WTC11 (cell line): ENCODE data around the gene GRPEL1. TPM values are rescaled to one million over a fixed set of nuclear protein-coding genes. Genes with fewer than 3 reads are reported as not detected.

Experiments used
- ATAC-seq: fragments of 200-7000 bp; cut with Tn5 transposase; 2 replicates; pipeline ENCODE4 v1.10.0; 2021; ENCODE audit warnings: mild to moderate bottlenecking, moderate library complexity
- CTCF ChIA-PET: fragments of 300-600 bp; sonication (Branson Sonifier 250); formaldehyde crosslinking; loops from one replicate; lab custom pipeline; 2021; ENCODE audit warnings: antibody characterized with exemption; lab: Charles Lee
- POLR2A ChIA-PET: fragments of 350-600 bp; sonication (Branson Sonifier 250); formaldehyde crosslinking; loops from one replicate; lab custom pipeline; 2021; ENCODE audit warnings: antibody characterized with exemption; lab: Charles Lee
- DNase-seq: peaks from one replicate; pipeline ENCODE4 v3.0.0; 2021; ENCODE audit warnings: low spot score
- H3K27ac Mint-ChIP-seq: 2 replicates; pipeline ENCODE4 v1.8.0; 2021; ENCODE audit warnings: mixed read lengths
- H3K27me3 Mint-ChIP-seq: 2 replicates; pipeline ENCODE4 v1.8.0; 2021; ENCODE audit warnings: low read depth, mild to moderate bottlenecking, moderate library complexity, mixed read lengths
- H3K36me3 Mint-ChIP-seq: 2 replicates; pipeline ENCODE4 v1.8.0; 2021; ENCODE audit warnings: mixed read lengths
- H3K4me1 Mint-ChIP-seq: 2 replicates; pipeline ENCODE4 v1.8.0; 2022; ENCODE audit warnings: mixed read lengths
- H3K4me3 Mint-ChIP-seq: 2 replicates; pipeline ENCODE4 v1.8.0; 2021; ENCODE audit warnings: mild to moderate bottlenecking, moderate library complexity, mixed read lengths
- H3K9me3 Mint-ChIP-seq: 2 replicates; pipeline ENCODE4 v1.8.0; 2021; ENCODE audit warnings: mixed read lengths
- ELF4 ChIP-seq: sonication (generic); formaldehyde crosslinking; IDR thresholded peaks from 2 replicates; pipeline ENCODE4 v1.8.1; 2022; ENCODE audit warnings: low read depth, mild to moderate bottlenecking, moderate library complexity, missing genetic modification reagents
- ETV6 ChIP-seq: sonication (generic); formaldehyde crosslinking; IDR thresholded peaks from 2 replicates; pipeline ENCODE4 v1.8.1; 2022; ENCODE audit warnings: mild to moderate bottlenecking, missing genetic modification reagents
- FOXK1 ChIP-seq: sonication (generic); formaldehyde crosslinking; IDR thresholded peaks from 2 replicates; pipeline ENCODE4 v1.8.0; 2022; ENCODE audit warnings: mild to moderate bottlenecking, moderate library complexity, missing genetic modification reagents
- JAZF1 ChIP-seq: fragments of 250-450 bp; sonication (Bioruptor Pico); IDR thresholded peaks from 2 replicates; pipeline ENCODE4 v1.9.0; 2021; ENCODE audit warnings: moderate library complexity, mild to moderate bottlenecking, inconsistent platforms
- JUN ChIP-seq: sonication (generic); formaldehyde crosslinking; IDR thresholded peaks from 2 replicates; pipeline ENCODE4 v1.8.0; 2023; ENCODE audit warnings: mild to moderate bottlenecking, missing genetic modification reagents
- MYBL2 ChIP-seq: sonication (generic); formaldehyde crosslinking; IDR thresholded peaks from 2 replicates; pipeline ENCODE4 v1.8.1; 2023; ENCODE audit warnings: mild to moderate bottlenecking, moderate library complexity, missing genetic modification reagents
- NFE2L1 ChIP-seq: sonication (generic); formaldehyde crosslinking; IDR thresholded peaks from 2 replicates; pipeline ENCODE4 v1.8.1; 2023; ENCODE audit warnings: missing genetic modification reagents
- ZNF232 ChIP-seq: sonication (generic); formaldehyde crosslinking; IDR thresholded peaks from 2 replicates; pipeline ENCODE4 v1.8.0; 2022; ENCODE audit warnings: mild to moderate bottlenecking, missing genetic modification reagents
- ZNF423 ChIP-seq: fragments of 250-450 bp; sonication (Bioruptor Pico); IDR thresholded peaks from 2 replicates; pipeline ENCODE4 v2.1.2; 2022; ENCODE audit warnings: mild to moderate bottlenecking, moderate library complexity
- total RNA-seq: library from RNA; stranded (reverse); gene quantifications from 3 replicates; pipeline ENCODE4 v1.2.3, GENCODE V29; 2021
- TF ChIP-seq, protein P1 (sequence below): sonication (generic); formaldehyde crosslinking; IDR thresholded peaks from 2 replicates; pipeline ENCODE4 v1.8.0; 2023; ENCODE audit warnings: mild to moderate bottlenecking, missing genetic modification reagents
- TF ChIP-seq, protein P2 (sequence below): sonication (generic); formaldehyde crosslinking; IDR thresholded peaks from 2 replicates; pipeline ENCODE4 v1.8.1; 2022; ENCODE audit warnings: mild to moderate bottlenecking, moderate library complexity, missing genetic modification reagents

GRPEL1 gene
- total RNA-seq, 1 experiment from 2014 or later, result 50.0 TPM

DNA sequence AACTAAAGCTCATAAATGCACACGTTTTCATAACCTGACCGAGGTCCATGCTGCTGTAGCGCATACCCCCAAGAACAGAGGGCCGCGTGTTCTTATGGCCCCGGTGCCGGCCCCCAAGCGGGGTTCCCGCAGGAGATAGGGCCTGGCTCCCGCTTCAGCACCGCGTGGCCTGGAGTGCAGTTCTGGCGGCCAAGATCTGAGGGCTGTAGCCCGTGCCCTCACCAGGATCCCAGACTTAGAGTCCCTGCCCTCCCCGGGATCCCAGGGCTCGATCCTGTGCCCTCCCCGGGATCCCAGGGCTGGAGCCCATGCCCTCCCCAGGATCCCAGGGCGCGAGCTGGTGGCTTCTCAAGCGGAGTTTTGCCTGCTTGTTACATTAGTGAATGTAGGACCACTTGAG is 1.0 kb upstream of the GRPEL1 start:
- POLR2A ChIA-PET, result interaction anchor here (1.5 to 2.5 kb wide), 5 partner anchors 8 to 159 kb away, joined by 3 to 16 read pairs (median 6); partner anchors contain the start of genes TADA2B and TBC1D14
- peak; percentile 4 for ATAC-seq
- CTCF ChIA-PET, result interaction anchor here (0.6 to 7.7 kb wide), 13 partner anchors 13 to 195 kb away, joined by 3 to 118 read pairs (median 5); partner anchors contain the start of genes TADA2B and TBC1D14
- Mint-ChIP-seq H3K9me3 (no peaks in the 10 kb centered on the region), H3K27me3 (peaks cover 33% of the 10 kb centered on the region), H3K4me1 (peaks cover 29% of the 10 kb centered on the region), H3K27ac (no peak overlapping the region), H3K4me3 (peak overlapping the region; percentile 93), H3K36me3 (peaks cover 13% of the 10 kb centered on the region)
- TF ChIP-seq, protein P1, sequence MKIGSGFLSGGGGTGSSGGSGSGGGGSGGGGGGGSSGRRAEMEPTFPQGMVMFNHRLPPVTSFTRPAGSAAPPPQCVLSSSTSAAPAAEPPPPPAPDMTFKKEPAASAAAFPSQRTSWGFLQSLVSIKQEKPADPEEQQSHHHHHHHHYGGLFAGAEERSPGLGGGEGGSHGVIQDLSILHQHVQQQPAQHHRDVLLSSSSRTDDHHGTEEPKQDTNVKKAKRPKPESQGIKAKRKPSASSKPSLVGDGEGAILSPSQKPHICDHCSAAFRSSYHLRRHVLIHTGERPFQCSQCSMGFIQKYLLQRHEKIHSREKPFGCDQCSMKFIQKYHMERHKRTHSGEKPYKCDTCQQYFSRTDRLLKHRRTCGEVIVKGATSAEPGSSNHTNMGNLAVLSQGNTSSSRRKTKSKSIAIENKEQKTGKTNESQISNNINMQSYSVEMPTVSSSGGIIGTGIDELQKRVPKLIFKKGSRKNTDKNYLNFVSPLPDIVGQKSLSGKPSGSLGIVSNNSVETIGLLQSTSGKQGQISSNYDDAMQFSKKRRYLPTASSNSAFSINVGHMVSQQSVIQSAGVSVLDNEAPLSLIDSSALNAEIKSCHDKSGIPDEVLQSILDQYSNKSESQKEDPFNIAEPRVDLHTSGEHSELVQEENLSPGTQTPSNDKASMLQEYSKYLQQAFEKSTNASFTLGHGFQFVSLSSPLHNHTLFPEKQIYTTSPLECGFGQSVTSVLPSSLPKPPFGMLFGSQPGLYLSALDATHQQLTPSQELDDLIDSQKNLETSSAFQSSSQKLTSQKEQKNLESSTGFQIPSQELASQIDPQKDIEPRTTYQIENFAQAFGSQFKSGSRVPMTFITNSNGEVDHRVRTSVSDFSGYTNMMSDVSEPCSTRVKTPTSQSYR, result no peak
- TF ChIP-seq JAZF1 (CRISPR knock-in tag) (no peak), ZNF423 (CRISPR knock-in tag) (peak; percentile 31; the same call in 1 of the 2 replicates), ELF4 (CRISPR knock-in tag) (no peak), JUN (CRISPR knock-in tag) (no peak)
- DNase-seq, result peak; percentile 58

DNA sequence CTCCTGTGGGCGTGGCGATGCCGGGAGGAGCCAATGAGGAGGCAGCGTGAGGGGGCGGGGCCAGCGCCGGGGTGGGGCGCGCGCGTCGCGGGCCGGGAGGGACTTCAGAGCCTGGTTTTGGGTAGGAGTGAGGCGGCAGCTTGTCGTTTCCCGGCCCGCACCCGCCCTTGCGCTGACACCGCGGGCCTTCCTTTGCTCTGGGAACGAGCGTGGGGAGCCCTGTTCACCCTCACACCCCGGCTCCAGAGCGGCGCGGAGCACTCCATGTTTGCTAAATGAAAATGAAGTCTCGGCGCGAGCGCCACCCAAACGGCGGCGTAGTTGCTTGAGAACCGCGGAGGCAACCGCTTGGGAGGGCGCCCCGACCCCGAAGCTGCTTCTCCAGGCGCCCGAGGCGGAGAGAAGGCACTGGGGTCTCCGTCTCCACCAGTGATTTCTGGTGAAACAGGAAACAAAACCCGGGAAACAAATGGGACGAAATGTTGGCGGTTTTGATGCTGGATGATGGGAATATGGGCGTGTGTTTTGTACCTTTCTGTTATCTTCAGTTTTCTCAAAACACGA is 497 bp upstream of the GRPEL1 start:
- no peak for DNase-seq
- peak overlapping the region; percentile 93 for H3K4me3 Mint-ChIP-seq

DNA sequence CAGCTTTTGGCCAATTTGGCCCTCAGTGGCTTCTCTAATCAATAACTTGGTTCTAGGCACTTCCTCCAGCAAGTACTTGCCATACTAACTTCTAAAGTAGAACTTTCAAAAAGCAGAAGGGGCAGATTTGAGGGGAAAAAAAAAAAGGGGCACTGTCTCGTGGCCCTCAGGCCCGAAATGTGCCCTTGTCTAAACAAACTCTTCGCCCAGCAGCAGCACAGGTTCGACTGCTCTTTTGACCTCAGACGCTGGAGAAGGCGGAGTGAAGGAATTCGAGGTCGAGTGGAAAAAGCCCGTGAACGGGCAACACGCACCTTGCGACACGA is 775 bp downstream of the GRPEL1 start:
- peak overlapping the region; percentile 93 for H3K4me3 Mint-ChIP-seq
- ATAC-seq (no peak), DNase-seq (no peak)
- ChIA-PET POLR2A (interaction anchor here (0.7 to 2.5 kb wide), 4 partner anchors 24 to 158 kb away, joined by 3 to 16 read pairs (median 6); partner anchors contain the start of genes TADA2B and TBC1D14), CTCF (interaction anchor here (0.8 to 7.7 kb wide), 11 partner anchors 12 to 158 kb away, joined by 3 to 118 read pairs (median 6); partner anchors contain the start of genes TADA2B and TBC1D14)
- H3K9me3 Mint-ChIP-seq, result no peaks in the 10 kb centered on the region
- H3K27me3 Mint-ChIP-seq, result peaks cover 28% of the 10 kb centered on the region
- peaks cover 29% of the 10 kb centered on the region for H3K4me1 Mint-ChIP-seq
- peaks cover 28% of the 10 kb centered on the region for H3K36me3 Mint-ChIP-seq
- no peak for TF ChIP-seq ELF4 (CRISPR knock-in tag)
- H3K27ac Mint-ChIP-seq, result peak overlapping the region; percentile 19; the same call in 1 of the 2 replicates

More for the DNA sequence above, 497 bp upstream of the GRPEL1 start:
- H3K27me3 Mint-ChIP-seq, result peaks cover 33% of the 10 kb centered on the region
- TF ChIP-seq, protein P2, sequence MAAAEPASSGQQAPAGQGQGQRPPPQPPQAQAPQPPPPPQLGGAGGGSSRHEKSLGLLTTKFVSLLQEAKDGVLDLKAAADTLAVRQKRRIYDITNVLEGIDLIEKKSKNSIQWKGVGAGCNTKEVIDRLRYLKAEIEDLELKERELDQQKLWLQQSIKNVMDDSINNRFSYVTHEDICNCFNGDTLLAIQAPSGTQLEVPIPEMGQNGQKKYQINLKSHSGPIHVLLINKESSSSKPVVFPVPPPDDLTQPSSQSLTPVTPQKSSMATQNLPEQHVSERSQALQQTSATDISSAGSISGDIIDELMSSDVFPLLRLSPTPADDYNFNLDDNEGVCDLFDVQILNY (CRISPR knock-in tag), result peak; percentile 9; the same call in 1 of the 2 replicates
- TF ChIP-seq ETV6 (CRISPR knock-in tag) (peak; percentile 54; the same call in 1 of the 2 replicates), ZNF232 (CRISPR knock-in tag) (peak; percentile 36; the same call in 1 of the 2 replicates)
- TF ChIP-seq, protein P1, result no peak
- H3K27ac Mint-ChIP-seq, result peak overlapping the region; percentile 84; the same call in 1 of the 2 replicates
- POLR2A ChIA-PET, result interaction anchor here (0.6 to 2.5 kb wide), 9 partner anchors 9 to 223 kb away, joined by 3 to 16 read pairs (median 5); partner anchors contain the start of genes TADA2B and TBC1D14
- peak; percentile 1 for ATAC-seq
- peaks cover 29% of the 10 kb centered on the region for H3K4me1 Mint-ChIP-seq
- no peaks in the 10 kb centered on the region for H3K9me3 Mint-ChIP-seq
- CTCF ChIA-PET, result interaction anchor here (0.8 to 7.7 kb wide), 20 partner anchors 13 to 267 kb away, joined by 3 to 118 read pairs (median 4); partner anchors contain the start of genes TADA2B and TBC1D14
- peaks cover 18% of the 10 kb centered on the region for H3K36me3 Mint-ChIP-seq

DNA sequence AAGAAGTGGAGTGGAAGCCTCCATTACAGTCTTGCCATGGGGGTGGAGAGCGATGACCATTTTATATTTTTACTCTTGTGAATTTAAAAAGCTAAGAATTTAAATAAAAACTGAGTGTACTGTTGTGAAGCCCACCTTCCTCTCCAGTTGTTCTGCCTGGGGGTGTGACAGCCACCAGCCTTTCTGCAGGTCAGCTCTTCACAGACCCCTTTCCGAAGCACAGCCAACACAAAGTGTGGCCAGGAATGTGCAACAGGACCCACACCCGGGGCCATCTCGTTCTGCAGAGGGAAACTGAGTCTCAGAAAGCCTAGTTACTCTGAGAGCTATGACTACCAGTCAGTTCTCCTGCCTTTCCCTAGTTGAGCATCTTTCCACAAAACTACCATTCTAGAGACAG is 1.4 kb downstream of the GRPEL1 start:
- ATAC-seq, result no peak
- Mint-ChIP-seq H3K9me3 (no peaks in the 10 kb centered on the region), H3K4me1 (peaks cover 29% of the 10 kb centered on the region), H3K36me3 (peaks cover 34% of the 10 kb centered on the region), H3K27ac (no peak overlapping the region), H3K27me3 (peaks cover 24% of the 10 kb centered on the region), H3K4me3 (peak overlapping the region; percentile 93)
- ChIA-PET CTCF (interaction anchor here (1.4 to 7.7 kb wide), 5 partner anchors 17 to 158 kb away, joined by 4 to 118 read pairs (median 13); partner anchors contain the start of genes TADA2B and TBC1D14), POLR2A (interaction anchor here (0.7 to 2.5 kb wide), 2 partner anchors 23 to 25 kb away, joined by 3 to 16 read pairs; partner anchors contain the start of gene TADA2B)
- no peak for TF ChIP-seq NFE2L1
- TF ChIP-seq MYBL2 (CRISPR knock-in tag), result no peak
- no peak for TF ChIP-seq FOXK1
- no peak for DNase-seq
